ENCODE measurements around the gene SLC6A2. TPM values are rescaled to one million over a fixed set of nuclear protein-coding genes. Genes with fewer than 3 reads are reported as not detected.

Gene SLC6A2
- total RNA-seq, 4 donors from 2014 or later = 0.32 TPM; not detected in 3

DNA sequence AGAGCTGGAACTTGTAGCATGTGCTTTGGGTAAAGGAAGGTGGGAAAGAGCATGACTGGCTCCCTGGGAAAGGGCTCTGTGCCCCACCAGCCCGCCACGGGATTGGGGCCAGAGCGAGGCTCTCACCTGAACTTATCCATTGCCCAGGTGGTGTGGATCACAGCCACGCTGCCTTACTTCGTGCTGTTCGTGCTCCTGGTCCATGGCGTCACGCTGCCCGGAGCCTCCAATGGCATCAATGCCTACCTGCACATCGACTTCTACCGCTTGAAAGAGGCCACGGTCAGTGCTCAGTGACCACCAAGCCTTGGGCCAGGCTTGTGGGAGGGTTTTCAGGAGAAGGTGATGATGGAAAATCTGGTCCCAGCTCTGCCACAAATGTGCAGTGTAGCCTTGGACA lies 36.0 kb downstream of the SLC6A2 start:
- Histone ChIP-seq H3K27me3 (no peaks in the 10 kb centered on the region), H3K36me3 (no peaks in the 10 kb centered on the region), H3K9me3 (no peaks in the 10 kb centered on the region), H3K4me1 (no peaks in the 10 kb centered on the region), H3K27ac (no peak overlapping the region), H3K4me3 (no peak overlapping the region)
- intact Hi-C loops (cut with DNase I; ENCODE audit: low total_unique reads) = no loop called here
- WGBS, 2 donors (ENCODE audit: low coverage in 1 of 2) = 89% methylated on average over 5 of the region's 12 CpGs; no CpG with 5 or more reads in 1 of the 2 donors
- no peak for DNase-seq
- in situ Hi-C loops (cut with MboI; ENCODE audit: low pct_ligation_motif_present in 1 of 4, low pct_unique_long_range_greater_than_20kb in 1 of 4, low sequenced_read_pairs in 3 of 4) = no loop called here
- no peak for TF ChIP-seq POLR2A (IDR thresholded peaks at IDR 0.05)
- TF ChIP-seq CTCF (IDR thresholded peaks at IDR 0.05) = no peak
- no peak for TF ChIP-seq EP300 (IDR thresholded peaks at IDR 0.05; ENCODE audit: low read depth)
- no peak for TF ChIP-seq POLR2AphosphoS5 (IDR thresholded peaks at IDR 0.05)

DNA sequence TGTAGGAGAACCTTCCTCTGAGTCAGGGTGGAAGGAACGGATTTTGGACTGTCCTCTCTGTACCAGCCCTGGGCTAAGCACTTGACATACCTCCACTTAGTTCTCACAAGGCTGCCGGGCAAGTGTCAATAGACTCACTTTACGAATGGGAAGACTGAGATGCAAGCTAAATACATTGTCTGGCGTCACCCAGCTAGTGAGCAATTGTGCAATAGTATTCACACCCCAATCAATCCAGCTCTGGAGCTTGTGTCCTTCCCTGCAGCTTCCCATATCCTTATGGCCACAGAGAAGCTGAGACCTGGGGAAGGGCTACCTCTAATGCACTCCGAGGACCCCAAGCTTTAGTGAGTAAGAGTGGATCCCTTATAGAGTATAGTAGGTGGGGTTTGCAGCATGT lies 39.8 kb downstream of the SLC6A2 start:
- WGBS, 2 donors (ENCODE audit: low coverage in 1 of 2) = 78 to 100% methylated on average over 2 to 5 of the region's 5 CpGs
- intact Hi-C loops (cut with DNase I; ENCODE audit: low total_unique reads) (no loop called here), in situ Hi-C loops (cut with MboI; ENCODE audit: low pct_ligation_motif_present in 1 of 4, low pct_unique_long_range_greater_than_20kb in 1 of 4, low sequenced_read_pairs in 3 of 4) (no loop called here)
- Histone ChIP-seq H3K27ac (no peak overlapping the region), H3K9me3 (no peaks in the 10 kb centered on the region), H3K36me3 (no peaks in the 10 kb centered on the region), H3K27me3 (no peaks in the 10 kb centered on the region), H3K4me1 (no peaks in the 10 kb centered on the region), H3K4me3 (no peak overlapping the region)
- no peak for TF ChIP-seq POLR2AphosphoS5 (IDR thresholded peaks at IDR 0.05)
- TF ChIP-seq CTCF (IDR thresholded peaks at IDR 0.05) = no peak
- no peak for TF ChIP-seq POLR2A (IDR thresholded peaks at IDR 0.05)
- no peak for TF ChIP-seq EP300 (IDR thresholded peaks at IDR 0.05; ENCODE audit: low read depth)
- no peak for DNase-seq

DNA sequence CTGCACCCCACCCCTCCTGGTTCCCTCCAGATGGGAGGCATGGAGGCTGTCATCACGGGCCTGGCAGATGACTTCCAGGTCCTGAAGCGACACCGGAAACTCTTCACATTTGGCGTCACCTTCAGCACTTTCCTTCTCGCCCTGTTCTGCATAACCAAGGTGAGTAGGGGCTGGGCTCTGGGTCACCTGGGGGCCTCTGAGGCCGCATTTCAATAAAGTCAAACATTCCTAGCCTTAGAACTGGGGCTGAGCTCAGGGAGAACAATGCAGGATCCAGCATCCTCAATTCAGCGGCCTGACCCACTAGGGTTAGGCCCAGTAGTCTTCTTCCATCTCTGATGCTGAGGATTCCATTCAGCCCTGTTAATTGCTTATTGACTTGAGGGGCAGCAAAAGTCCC lies 42.1 kb downstream of the SLC6A2 start:
- H3K4me3 ChIP-seq = no peak overlapping the region
- whole genome bisulfite sequencing, 2 donors (ENCODE audit: low coverage in 1 of 2) = 87% methylated on average over 7 of the region's 7 CpGs; no CpG with 5 or more reads in 1 of the 2 donors
- H3K36me3 ChIP-seq = no peaks in the 10 kb centered on the region
- no peak overlapping the region for H3K27ac ChIP-seq
- no peaks in the 10 kb centered on the region for H3K27me3 ChIP-seq
- TF ChIP-seq POLR2AphosphoS5 (IDR thresholded peaks at IDR 0.05) (no peak), POLR2A (IDR thresholded peaks at IDR 0.05) (no peak), EP300 (IDR thresholded peaks at IDR 0.05; ENCODE audit: low read depth) (no peak), CTCF (IDR thresholded peaks at IDR 0.05) (no peak)
- H3K4me1 ChIP-seq = no peaks in the 10 kb centered on the region
- intact Hi-C loops (cut with DNase I; ENCODE audit: low total_unique reads) (no loop called here), in situ Hi-C loops (cut with MboI; ENCODE audit: low pct_ligation_motif_present in 1 of 4, low pct_unique_long_range_greater_than_20kb in 1 of 4, low sequenced_read_pairs in 3 of 4) (no loop called here)
- no peaks in the 10 kb centered on the region for H3K9me3 ChIP-seq
- no peak for DNase-seq

GRCh38 chr16:55698331-55698730 lies 42.5 kb downstream of the SLC6A2 start:
- in situ Hi-C loops (cut with MboI; ENCODE audit: low pct_ligation_motif_present in 1 of 4, low pct_unique_long_range_greater_than_20kb in 1 of 4, low sequenced_read_pairs in 3 of 4) = no loop called here
- intact Hi-C loops (cut with DNase I; ENCODE audit: low total_unique reads) = no loop called here
- TF ChIP-seq POLR2A (IDR thresholded peaks at IDR 0.05) (no peak), EP300 (IDR thresholded peaks at IDR 0.05; ENCODE audit: low read depth) (no peak), POLR2AphosphoS5 (IDR thresholded peaks at IDR 0.05) (no peak)
- no peak overlapping the region for H3K27ac ChIP-seq
- no peaks in the 10 kb centered on the region for H3K27me3 ChIP-seq
- DNase-seq = no peak
- no peaks in the 10 kb centered on the region for H3K4me1 ChIP-seq
- no peaks in the 10 kb centered on the region for H3K9me3 ChIP-seq
- no peak overlapping the region for H3K4me3 ChIP-seq
- WGBS, 2 donors (ENCODE audit: low coverage in 1 of 2) = 67 to 77% methylated on average over 1 to 6 of the region's 6 CpGs
- H3K36me3 ChIP-seq = no peaks in the 10 kb centered on the region

- Histone ChIP-seq H3K9me3 (no peaks in the 10 kb centered on the region), H3K4me1 (no peaks in the 10 kb centered on the region), H3K27me3 (no peaks in the 10 kb centered on the region), H3K36me3 (no peaks in the 10 kb centered on the region), H3K27ac (no peak overlapping the region), H3K4me3 (no peak overlapping the region)
- intact Hi-C loops (cut with DNase I; ENCODE audit: low total_unique reads) (no loop called here), in situ Hi-C loops (cut with MboI; ENCODE audit: low pct_ligation_motif_present in 1 of 4, low pct_unique_long_range_greater_than_20kb in 1 of 4, low sequenced_read_pairs in 3 of 4) (no loop called here)
- no peak for DNase-seq
- TF ChIP-seq CTCF (IDR thresholded peaks at IDR 0.05) (no peak), POLR2AphosphoS5 (IDR thresholded peaks at IDR 0.05) (no peak), EP300 (IDR thresholded peaks at IDR 0.05; ENCODE audit: low read depth) (no peak), POLR2A (IDR thresholded peaks at IDR 0.05) (no peak)
Observed at GRCh38 chr16:55698946-55699345, 43.2 kb downstream of the SLC6A2 start.

All from transverse colon (tissue), 4 donors.